Measurements from ENCODE around the gene MTA3. TPM values are rescaled to one million over a fixed set of nuclear protein-coding genes. Genes with fewer than 3 reads are reported as not detected.

MTA3 gene
- total and polyA plus RNA-seq, 2 of the 8 experiments (the other 6 are each of a cell fraction or from before 2014, with no cell fraction given), result 125 to 184 TPM

GRCh38 chr2:42547014-42547413 is 21.4 kb upstream of the MTA3 start (continued):
- TF ChIP-seq, protein P1, sequence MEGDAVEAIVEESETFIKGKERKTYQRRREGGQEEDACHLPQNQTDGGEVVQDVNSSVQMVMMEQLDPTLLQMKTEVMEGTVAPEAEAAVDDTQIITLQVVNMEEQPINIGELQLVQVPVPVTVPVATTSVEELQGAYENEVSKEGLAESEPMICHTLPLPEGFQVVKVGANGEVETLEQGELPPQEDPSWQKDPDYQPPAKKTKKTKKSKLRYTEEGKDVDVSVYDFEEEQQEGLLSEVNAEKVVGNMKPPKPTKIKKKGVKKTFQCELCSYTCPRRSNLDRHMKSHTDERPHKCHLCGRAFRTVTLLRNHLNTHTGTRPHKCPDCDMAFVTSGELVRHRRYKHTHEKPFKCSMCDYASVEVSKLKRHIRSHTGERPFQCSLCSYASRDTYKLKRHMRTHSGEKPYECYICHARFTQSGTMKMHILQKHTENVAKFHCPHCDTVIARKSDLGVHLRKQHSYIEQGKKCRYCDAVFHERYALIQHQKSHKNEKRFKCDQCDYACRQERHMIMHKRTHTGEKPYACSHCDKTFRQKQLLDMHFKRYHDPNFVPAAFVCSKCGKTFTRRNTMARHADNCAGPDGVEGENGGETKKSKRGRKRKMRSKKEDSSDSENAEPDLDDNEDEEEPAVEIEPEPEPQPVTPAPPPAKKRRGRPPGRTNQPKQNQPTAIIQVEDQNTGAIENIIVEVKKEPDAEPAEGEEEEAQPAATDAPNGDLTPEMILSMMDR (IDR thresholded peaks at IDR 0.05; ENCODE audit: control extremely low read depth in 1 of 3, insufficient read depth in 1 of 3, low read depth in 1 of 3, low read length in 3 of 3), result no peak
- TF ChIP-seq CHD7 (IDR thresholded peaks at IDR 0.05; ENCODE audit: insufficient replicate concordance, low read length), result no peak
- no peak for TF ChIP-seq FOSL1 (IDR thresholded peaks at IDR 0.05; ENCODE audit: insufficient read depth, low read depth, low read length)
- no peak for TF ChIP-seq GABPA (IDR thresholded peaks at IDR 0.05; ENCODE audit: borderline replicate concordance, insufficient read depth, low read length)
- no peak for TF ChIP-seq RAD21 (IDR thresholded peaks at IDR 0.05 in 1 of 2, conservative IDR thresholded peaks at IDR 0.05 in 1 of 2; ENCODE audit: low read depth in 2 of 2, low read length in 2 of 2)
- no peak for TF ChIP-seq POLR2A (IDR thresholded peaks at IDR 0.05; ENCODE audit: control extremely low read depth in 1 of 2, low read depth in 2 of 2, low read length in 2 of 2)

All from H1 (cell line).